Tibial nerve (tissue), 4 donors: ENCODE measurements around the gene DNAH5.

ENCODE experiments used
- CTCF ChIP-seq, 5 experiments: fragments of 200-600 bp in 3 of 5; fragments of 450-650 bp in 2 of 5; sonication (generic) in 3 of 5; IDR thresholded peaks; one replicate each; pipeline ENCODE4 v1.5.1; 2016 to 2019; ENCODE audit warnings: antibody characterized with exemption in 5 of 5, mild to moderate bottlenecking in 3 of 5, moderate library complexity in 2 of 5
- EP300 ChIP-seq, 2 donors: sonication (generic); formaldehyde crosslinking; IDR thresholded peaks; one replicate each; pipeline ENCODE4 v1.6.1; 2017; ENCODE audit warnings: antibody characterized with exemption in 2 of 2, mild to moderate bottlenecking in 1 of 2
- POLR2A ChIP-seq, 2 donors: fragments of 450-650 bp; IDR thresholded peaks; one replicate each; pipeline ENCODE4 v1.6.1; 2017; ENCODE audit warnings: antibody characterized with exemption in 2 of 2, mild to moderate bottlenecking in 2 of 2, moderate library complexity in 2 of 2

- TF ChIP-seq CTCF (IDR thresholded peaks at IDR 0.05): no peak
- TF ChIP-seq EP300 (IDR thresholded peaks at IDR 0.05): no peak
- TF ChIP-seq POLR2A (IDR thresholded peaks at IDR 0.05): no peak
Observed at GRCh38 chr5:13763719-13764118, 180.8 kb downstream of the DNAH5 start.
